COLO668 (cell line): Measurements from ENCODE around the gene CHTF18.
"Not testable (repeated sequence)": the region's sequence is repeated elsewhere in the genome, so short reads cannot be mapped to it uniquely, and the experiment has no call there.

Experiments used
- DNase-seq: peaks from one replicate; lab custom pipeline; 2025; ENCODE audit not compliant: unreplicated experiment; lab: John Stamatoyannopoulos, UW

The CHTF18 gene

DNA sequence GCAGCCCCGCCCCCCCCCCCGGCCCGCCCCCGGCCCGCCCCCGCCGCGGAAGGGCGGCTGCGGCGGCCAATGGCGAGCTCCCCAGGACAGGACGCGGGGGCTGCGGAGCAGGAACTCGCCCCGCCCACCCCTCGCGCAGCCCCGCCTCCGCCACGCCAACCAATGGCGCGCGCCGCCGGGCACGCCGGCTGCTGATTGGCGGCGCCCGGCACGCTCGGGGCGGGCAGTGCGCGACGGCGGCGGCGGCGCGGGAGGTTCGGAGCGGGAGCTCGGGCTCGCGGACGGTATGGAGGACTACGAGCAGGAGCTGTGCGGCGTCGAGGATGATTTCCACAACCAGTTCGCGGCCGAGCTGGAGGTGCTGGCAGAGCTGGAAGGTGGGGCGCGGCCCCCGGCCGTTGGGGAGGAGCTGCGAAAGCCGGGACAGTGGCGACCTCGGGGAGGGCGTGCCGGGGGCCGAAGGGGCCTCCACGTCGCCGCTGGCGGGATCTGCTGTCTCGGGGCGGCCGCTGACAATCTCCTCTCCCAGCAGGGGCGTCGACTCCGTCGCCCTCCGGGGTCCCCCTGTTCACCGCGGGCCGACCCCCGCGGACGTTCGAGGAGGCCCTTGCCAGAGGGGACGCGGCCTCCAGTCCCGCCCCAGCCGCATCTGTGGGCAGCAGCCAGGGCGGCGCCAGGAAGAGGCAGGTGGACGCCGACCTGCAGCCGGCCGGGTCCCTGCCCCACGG is at the start of gene CHTF18:
Gene CHTF18 (plus strand): TSS at position 222 of the 728 bp plus-strand sequence. CDS start 65 bp downstream, at position 287.
- peak; percentile 97 for DNase-seq

DNA sequence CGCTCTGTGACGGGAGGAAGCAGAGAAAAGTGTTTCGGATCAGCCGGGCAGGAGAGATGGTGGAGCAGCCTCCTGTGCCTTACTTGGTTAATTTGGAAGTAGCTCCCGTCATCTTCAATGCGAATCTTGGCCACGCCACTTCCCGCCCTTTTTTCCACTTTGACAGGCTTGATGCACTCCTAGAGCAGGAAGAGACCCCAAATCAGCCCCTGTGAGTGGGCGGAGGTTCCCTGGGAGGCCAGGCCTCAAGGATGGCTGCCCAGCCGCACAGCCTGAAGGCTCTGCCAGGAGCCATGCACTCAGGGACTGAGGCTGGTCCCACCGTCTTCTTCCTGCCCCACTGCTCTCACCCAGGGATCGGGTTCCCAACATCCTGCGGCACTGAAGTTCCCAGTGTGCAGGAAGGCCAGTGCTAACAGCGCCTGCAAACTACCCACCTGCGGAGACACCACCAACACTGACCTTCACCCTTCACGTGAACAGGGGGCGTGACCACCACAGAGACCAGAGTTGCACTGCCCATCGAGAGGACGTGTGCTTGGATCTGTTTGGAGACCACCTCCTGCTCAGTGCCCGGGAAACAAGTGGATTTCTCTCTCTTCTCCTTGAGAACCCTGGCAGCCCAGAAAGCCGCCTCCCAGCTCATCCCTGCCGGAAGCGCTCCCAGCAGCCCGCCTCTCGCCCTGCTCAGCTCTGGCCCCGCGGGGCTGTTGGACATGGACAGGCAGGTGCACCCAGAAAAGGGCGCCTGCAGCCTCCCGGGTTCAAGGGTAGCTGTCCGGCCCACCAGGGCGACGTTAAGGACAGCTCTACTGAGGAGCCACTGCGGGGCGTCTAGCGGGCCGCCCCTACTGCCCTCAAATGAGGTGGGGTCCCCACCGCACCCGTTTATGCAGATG is 48.6 kb upstream of the CHTF18 start:
- DNase-seq, result peak; percentile 49

GRCh38 chr16:740459-740763 is 48.0 kb upstream of the CHTF18 start:
- no peak for DNase-seq

DNA sequence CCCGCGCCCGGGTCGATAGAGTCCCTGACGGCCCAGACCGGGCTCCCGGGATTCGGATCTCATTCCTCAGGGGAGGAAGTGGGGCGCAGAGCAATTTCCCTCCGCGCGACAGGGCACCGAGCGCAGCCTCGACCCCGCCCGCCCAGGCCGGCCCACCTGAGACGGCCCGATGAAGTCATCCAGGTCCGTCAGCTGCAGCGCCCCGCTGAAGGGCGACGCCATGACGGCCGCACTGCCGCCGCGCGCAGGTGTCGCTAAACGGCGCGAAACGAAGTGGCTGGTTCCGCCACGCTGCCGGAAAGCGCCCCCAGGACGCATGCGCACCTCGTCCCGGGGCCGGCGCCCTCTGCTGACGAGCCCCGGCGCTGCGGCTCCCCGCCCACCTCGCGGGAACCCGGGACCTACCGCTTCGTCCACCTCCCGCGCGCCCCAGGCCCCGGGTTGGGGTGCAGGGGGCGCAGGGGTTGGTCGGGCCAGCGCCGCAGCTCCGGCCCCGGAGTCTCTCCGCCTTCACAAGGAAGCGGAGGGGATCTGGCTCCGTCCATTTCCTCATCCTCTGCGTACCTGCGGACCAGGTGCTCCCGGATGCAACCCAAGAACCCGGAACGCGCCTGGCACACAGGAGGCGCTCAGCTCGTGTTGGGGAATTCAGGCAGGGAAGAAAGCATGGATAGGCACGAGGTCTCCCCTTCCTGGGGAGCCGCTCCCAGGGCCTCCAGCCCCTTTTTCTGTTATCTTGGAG is 47.5 kb upstream of the CHTF18 start, which contains the start of gene CIAO3:
Gene CIAO3 (minus strand): TSS at position 234 of the 742 bp plus-strand sequence. CDS start 12 bp downstream, at position 222.
- peak; percentile 94 for DNase-seq

- peak; percentile 56 for DNase-seq
Observed at GRCh38 chr16:741986-742629, 46.3 kb upstream of the CHTF18 start.

- DNase-seq, result not testable (repeated sequence)
Observed at GRCh38 chr16:742894-743293, 45.5 kb upstream of the CHTF18 start.

DNA sequence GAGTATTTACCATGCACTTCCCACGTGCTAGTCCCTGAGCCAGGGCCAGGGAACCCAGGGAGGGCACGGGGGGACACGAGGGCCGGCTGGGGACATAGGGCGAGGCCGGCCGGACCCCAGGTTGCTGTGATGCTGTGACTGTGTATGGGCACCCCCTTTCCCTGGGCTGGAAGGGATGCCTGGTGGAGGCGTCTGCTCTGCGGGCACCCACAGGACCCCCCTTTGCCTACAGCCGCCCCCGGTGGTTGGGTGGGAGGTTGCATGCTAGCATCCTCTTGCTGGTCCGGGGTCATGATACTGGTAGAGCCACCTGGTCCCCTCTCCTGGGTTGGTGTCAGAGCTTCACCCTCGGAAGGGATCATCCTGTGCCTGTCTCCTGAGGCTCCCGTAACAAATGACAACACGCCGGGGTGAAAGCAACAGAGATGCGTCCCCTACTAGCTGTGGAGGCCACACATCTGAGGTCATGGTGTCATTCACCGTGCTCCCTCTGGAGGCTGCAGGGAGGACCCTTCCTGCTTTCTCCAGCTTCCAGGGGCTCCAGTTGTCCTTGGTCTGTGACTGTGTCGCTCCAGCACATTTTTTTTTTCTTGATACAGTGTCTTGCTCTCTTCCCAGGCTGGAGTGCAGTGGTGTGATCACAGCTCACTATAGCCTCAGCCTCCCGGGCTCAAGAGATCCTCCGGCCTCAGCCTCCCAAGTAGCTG is 44.5 kb upstream of the CHTF18 start:
- no peak for DNase-seq

- peak; percentile 50 for DNase-seq
Observed at GRCh38 chr16:745739-746138, 42.7 kb upstream of the CHTF18 start.

DNA sequence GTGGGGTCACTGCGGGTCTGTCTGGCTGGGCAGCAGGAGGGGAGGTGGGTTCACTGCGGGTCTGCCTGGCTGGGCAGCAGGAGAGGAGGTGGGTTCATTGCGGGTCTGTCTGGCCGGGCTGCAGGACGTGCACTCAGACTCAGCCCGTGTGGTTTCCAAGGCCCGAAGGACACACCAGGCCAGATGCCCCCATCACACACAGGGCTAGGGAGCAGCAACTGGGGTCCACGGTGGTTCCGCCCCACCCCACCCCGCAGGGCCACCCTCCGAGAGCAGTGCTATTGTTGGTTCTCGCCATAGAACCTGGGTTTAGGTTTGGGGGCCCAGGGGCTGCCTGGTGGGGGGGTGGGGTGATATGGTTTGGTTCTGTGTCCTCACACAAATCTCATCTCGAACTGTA is 41.8 kb upstream of the CHTF18 start:
- DNase-seq, result no peak

GRCh38 chr16:747978-748746 is 40.3 kb upstream of the CHTF18 start:
- no peak for DNase-seq

DNA sequence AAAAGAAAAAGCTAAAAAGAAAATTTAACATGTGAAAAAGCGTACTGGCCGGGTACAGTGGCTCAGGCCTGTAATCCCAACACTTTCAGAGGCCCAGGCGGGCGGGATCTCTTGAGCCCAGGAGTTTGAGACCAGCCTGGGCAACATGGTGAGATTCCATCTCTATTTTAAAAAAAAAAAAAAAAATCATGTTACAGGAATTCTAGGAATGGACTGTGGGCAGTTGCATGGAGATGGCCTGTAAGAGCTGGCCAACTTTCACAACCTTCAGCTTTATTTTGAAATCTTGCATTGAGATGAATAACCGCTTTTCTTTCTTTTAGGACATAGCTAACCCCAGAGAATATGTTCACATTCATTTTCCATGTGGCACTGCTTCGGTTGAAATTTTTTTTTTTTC is 39.4 kb upstream of the CHTF18 start:
- no peak for DNase-seq

DNA sequence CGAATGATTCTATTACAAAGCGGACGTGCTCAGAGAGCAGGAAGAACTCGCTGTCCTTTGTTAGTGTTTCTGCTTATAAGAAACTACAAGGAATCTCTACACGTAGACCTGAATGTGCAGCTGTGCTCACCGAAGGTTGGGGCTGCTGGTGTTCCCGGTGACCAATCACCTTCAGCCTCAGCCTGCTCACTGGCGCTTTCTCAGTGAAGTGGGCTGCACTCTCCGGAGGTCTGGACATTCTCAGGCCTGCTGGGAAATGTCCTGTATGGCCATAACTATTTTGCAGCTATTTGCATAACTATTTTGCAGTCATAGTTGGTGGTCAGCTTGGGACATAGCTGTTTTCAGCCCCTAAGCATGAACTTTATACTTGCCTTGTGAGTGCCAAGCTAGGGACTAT is 37.9 kb upstream of the CHTF18 start:
- DNase-seq, result no peak

GRCh38 chr16:751152-752006 is 37.0 kb upstream of the CHTF18 start:
- DNase-seq, result no peak

DNA sequence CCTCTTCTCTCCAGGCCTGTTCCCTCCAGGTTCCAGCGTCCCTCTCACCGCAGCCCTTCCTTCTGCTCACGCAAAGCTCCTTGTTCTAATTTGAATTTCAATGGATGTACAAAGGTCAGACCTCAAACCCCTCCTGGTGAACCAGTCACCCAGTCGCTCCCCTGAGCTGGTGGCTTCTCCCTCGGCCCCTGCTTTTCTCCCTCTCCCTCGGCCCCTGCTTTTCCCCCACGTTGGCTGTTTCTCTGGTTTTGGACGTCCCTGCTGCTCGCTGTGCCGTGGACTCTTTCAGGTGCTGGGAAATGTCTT is 36.5 kb upstream of the CHTF18 start:
- no peak for DNase-seq

DNA sequence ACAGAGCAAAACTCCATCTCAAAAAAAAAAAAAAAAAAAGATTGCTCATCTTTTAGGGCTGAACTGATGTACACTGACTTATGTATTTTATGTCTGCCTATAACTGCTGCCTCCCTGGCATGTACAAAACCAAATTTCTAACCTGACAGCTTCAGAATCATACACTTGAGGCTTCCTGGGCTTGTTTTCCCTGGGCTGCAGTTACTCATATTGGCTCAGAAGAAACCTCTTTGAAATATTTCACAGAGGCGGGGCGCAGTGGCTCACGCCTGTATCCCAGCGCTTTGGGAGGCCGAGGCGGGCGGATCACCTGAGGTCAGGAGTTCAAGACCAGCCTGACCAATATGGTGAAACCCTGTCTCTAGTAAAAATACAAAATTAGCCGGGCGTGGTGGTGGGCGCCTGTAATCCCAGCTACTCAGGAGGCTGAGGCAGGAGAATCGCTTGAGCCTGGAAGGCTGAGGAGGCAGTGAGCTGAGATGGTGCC is 34.3 kb upstream of the CHTF18 start:
- not testable (repeated sequence) for DNase-seq

- DNase-seq, result no peak
Observed at GRCh38 chr16:754656-755055, 33.8 kb upstream of the CHTF18 start.

DNA sequence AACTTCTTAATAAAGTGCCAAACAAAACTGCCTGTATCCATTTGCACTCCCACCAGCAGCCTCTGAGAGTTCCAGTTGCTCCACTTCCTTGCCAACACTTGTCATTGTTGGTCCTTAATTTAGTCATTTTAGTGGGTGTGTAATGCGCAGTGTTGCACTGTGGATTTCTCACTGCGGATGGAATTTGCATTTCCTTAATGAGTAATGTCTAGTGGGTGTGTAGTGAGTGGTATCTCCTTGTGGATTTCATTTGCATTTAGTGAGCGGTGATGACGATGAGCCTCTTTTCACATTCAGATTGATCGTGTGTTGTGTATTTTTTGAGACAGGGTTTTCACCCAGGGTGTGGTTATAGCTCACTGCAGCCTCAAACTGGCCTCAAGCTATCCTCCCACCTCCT is 32.0 kb upstream of the CHTF18 start:
- DNase-seq, result no peak

GRCh38 chr16:759110-759910 is 29.1 kb upstream of the CHTF18 start:
- no peak for DNase-seq
